ENCODE results near the gene TRAF1. TPM values are rescaled to one million over a fixed set of nuclear protein-coding genes. Genes with fewer than 3 reads are reported as not detected.

The TRAF1 gene
- total RNA-seq, 1 experiment from 2014 or later, result 1.8 TPM

DNA sequence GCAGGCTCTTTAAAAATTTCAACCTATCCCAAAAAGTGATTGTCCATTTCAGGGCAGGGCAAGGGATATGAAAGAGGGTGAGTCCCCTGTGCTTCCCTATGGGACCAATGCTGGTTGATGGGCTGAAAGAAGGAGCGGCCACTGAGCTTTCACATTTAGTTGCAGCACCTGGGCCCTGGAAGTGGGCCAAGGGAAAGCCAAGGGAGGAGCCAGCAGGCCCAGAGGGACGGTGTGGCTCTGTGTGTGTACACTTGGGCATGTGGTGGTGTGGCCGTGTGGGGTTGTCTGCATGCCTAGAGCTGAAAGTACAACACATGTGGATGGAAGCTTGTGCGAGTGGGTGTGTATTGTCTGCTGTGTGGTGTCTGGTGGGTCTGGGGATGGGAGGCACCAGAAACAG lies 69.9 kb downstream of the TRAF1 start:
- no peaks in the 10 kb centered on the region for H3K27me3 Mint-ChIP-seq (ENCODE audit: low read depth)
- H3K27ac Mint-ChIP-seq, result no peak overlapping the region
- ChIA-PET POLR2A (interaction anchor here (0.5 kb wide), 1 partner anchor 39 kb away, joined by 3 read pairs; no protein-coding TSS in a partner anchor), CTCF (interaction anchor here (1.0 kb wide), 1 partner anchor 124 kb away, joined by 3 read pairs; no protein-coding TSS in a partner anchor)
- H3K4me3 Mint-ChIP-seq, result no peak overlapping the region
- DNase-seq (ENCODE audit: low spot score), result no peak
- peaks cover 17% of the 10 kb centered on the region for H3K4me1 Mint-ChIP-seq
- H3K9me3 Mint-ChIP-seq, result no peaks in the 10 kb centered on the region
- ATAC-seq, result no peak
- TF ChIP-seq, protein P1, sequence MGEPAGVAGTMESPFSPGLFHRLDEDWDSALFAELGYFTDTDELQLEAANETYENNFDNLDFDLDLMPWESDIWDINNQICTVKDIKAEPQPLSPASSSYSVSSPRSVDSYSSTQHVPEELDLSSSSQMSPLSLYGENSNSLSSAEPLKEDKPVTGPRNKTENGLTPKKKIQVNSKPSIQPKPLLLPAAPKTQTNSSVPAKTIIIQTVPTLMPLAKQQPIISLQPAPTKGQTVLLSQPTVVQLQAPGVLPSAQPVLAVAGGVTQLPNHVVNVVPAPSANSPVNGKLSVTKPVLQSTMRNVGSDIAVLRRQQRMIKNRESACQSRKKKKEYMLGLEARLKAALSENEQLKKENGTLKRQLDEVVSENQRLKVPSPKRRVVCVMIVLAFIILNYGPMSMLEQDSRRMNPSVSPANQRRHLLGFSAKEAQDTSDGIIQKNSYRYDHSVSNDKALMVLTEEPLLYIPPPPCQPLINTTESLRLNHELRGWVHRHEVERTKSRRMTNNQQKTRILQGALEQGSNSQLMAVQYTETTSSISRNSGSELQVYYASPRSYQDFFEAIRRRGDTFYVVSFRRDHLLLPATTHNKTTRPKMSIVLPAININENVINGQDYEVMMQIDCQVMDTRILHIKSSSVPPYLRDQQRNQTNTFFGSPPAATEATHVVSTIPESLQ (CRISPR knock-in tag; IDR thresholded peaks at IDR 0.05), result no peak
- TF ChIP-seq, protein P2, sequence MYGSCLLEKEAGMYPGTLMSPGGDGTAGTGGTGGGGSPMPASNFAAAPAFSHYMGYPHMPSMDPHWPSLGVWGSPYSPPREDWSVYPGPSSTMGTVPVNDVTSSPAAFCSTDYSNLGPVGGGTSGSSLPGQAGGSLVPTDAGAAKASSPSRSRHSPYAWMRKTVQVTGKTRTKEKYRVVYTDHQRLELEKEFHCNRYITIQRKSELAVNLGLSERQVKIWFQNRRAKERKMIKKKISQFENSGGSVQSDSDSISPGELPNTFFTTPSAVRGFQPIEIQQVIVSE (CRISPR knock-in tag; IDR thresholded peaks at IDR 0.05; ENCODE audit: borderline replicate concordance), result no peak
- TF ChIP-seq, protein P3, sequence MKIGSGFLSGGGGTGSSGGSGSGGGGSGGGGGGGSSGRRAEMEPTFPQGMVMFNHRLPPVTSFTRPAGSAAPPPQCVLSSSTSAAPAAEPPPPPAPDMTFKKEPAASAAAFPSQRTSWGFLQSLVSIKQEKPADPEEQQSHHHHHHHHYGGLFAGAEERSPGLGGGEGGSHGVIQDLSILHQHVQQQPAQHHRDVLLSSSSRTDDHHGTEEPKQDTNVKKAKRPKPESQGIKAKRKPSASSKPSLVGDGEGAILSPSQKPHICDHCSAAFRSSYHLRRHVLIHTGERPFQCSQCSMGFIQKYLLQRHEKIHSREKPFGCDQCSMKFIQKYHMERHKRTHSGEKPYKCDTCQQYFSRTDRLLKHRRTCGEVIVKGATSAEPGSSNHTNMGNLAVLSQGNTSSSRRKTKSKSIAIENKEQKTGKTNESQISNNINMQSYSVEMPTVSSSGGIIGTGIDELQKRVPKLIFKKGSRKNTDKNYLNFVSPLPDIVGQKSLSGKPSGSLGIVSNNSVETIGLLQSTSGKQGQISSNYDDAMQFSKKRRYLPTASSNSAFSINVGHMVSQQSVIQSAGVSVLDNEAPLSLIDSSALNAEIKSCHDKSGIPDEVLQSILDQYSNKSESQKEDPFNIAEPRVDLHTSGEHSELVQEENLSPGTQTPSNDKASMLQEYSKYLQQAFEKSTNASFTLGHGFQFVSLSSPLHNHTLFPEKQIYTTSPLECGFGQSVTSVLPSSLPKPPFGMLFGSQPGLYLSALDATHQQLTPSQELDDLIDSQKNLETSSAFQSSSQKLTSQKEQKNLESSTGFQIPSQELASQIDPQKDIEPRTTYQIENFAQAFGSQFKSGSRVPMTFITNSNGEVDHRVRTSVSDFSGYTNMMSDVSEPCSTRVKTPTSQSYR (CRISPR knock-in tag; IDR thresholded peaks at IDR 0.05), result no peak
- no peak for TF ChIP-seq FOXK1 (CRISPR knock-in tag; IDR thresholded peaks at IDR 0.05)
- TF ChIP-seq, protein P4, sequence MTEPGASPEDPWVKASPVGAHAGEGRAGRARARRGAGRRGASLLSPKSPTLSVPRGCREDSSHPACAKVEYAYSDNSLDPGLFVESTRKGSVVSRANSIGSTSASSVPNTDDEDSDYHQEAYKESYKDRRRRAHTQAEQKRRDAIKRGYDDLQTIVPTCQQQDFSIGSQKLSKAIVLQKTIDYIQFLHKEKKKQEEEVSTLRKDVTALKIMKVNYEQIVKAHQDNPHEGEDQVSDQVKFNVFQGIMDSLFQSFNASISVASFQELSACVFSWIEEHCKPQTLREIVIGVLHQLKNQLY (CRISPR knock-in tag; IDR thresholded peaks at IDR 0.05), result no peak
- TF ChIP-seq, protein P5, sequence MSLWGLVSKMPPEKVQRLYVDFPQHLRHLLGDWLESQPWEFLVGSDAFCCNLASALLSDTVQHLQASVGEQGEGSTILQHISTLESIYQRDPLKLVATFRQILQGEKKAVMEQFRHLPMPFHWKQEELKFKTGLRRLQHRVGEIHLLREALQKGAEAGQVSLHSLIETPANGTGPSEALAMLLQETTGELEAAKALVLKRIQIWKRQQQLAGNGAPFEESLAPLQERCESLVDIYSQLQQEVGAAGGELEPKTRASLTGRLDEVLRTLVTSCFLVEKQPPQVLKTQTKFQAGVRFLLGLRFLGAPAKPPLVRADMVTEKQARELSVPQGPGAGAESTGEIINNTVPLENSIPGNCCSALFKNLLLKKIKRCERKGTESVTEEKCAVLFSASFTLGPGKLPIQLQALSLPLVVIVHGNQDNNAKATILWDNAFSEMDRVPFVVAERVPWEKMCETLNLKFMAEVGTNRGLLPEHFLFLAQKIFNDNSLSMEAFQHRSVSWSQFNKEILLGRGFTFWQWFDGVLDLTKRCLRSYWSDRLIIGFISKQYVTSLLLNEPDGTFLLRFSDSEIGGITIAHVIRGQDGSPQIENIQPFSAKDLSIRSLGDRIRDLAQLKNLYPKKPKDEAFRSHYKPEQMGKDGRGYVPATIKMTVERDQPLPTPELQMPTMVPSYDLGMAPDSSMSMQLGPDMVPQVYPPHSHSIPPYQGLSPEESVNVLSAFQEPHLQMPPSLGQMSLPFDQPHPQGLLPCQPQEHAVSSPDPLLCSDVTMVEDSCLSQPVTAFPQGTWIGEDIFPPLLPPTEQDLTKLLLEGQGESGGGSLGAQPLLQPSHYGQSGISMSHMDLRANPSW (CRISPR knock-in tag; conservative IDR thresholded peaks at IDR 0.05; ENCODE audit: low read depth), result no peak
- no peak for TF ChIP-seq ETV6 (CRISPR knock-in tag; IDR thresholded peaks at IDR 0.05)
- TF ChIP-seq ZNF219 (CRISPR knock-in tag; IDR thresholded peaks at IDR 0.05; ENCODE audit: borderline replicate concordance), result no peak
- TF ChIP-seq, protein P6, sequence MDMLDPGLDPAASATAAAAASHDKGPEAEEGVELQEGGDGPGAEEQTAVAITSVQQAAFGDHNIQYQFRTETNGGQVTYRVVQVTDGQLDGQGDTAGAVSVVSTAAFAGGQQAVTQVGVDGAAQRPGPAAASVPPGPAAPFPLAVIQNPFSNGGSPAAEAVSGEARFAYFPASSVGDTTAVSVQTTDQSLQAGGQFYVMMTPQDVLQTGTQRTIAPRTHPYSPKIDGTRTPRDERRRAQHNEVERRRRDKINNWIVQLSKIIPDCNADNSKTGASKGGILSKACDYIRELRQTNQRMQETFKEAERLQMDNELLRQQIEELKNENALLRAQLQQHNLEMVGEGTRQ (CRISPR knock-in tag; IDR thresholded peaks at IDR 0.05), result no peak
- H3K36me3 Mint-ChIP-seq, result peaks cover 9% of the 10 kb centered on the region

DNA sequence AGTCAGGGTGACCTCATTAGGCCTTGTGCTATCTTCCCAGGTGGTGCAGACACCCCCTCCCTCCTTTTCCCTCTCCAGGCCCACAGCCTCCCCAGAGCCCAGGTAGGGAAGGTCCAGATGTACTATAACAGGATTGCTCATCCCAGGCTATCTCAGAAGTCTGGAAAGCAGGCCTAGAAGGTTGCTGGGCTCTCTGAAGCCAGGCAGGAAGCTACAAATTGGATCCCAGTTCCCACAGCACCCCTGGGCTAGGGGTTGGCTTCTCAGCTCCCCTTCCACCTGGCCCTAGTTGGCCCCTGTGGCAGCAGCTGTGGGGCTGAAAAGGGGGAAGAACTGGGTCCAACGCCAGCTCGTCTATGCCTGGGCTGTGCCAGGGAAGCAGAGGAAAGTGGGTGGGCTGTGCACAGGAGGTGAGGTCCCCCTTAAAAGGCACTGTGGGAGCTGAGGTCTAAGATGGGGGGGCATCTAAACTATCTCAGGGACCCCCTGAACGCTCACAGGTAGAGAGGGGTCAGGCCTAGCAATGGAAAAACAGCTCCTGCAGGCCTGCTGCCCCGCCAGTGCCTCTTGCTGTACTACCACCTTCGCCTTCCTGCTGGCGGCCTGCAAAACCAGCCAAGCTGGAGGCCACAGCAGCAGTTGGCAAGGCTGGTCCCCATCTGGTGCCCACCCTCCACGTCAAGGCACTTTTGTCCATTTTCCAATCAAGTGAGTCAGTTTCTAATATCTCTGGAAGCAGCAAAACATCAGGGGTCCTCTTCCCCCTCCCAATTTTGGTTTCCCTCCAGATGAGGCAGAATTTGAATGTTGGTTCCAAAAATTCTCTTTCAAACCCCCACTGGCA lies 70.5 kb downstream of the TRAF1 start:
- TF ChIP-seq, protein P7, sequence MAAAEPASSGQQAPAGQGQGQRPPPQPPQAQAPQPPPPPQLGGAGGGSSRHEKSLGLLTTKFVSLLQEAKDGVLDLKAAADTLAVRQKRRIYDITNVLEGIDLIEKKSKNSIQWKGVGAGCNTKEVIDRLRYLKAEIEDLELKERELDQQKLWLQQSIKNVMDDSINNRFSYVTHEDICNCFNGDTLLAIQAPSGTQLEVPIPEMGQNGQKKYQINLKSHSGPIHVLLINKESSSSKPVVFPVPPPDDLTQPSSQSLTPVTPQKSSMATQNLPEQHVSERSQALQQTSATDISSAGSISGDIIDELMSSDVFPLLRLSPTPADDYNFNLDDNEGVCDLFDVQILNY (CRISPR knock-in tag; IDR thresholded peaks at IDR 0.05), result no peak
- no peak for TF ChIP-seq CREB1 (CRISPR knock-in tag; IDR thresholded peaks at IDR 0.05)
- TF ChIP-seq NFYB (CRISPR knock-in tag; conservative IDR thresholded peaks at IDR 0.05; ENCODE audit: low read depth), result no peak
- TF ChIP-seq GTF2I (CRISPR knock-in tag; conservative IDR thresholded peaks at IDR 0.05), result no peak
- no peak for TF ChIP-seq FOXP1 (CRISPR knock-in tag; IDR thresholded peaks at IDR 0.05; ENCODE audit: borderline replicate concordance)
- DNase-seq (ENCODE audit: low spot score) (no peak), ATAC-seq (no peak)
- H3K36me3 Mint-ChIP-seq, result peaks cover 9% of the 10 kb centered on the region
- no peak overlapping the region for H3K27ac Mint-ChIP-seq
- no peaks in the 10 kb centered on the region for H3K9me3 Mint-ChIP-seq
- H3K4me1 Mint-ChIP-seq, result peaks cover 23% of the 10 kb centered on the region
- ChIA-PET CTCF (interaction anchor here (0.9 to 1.1 kb wide), 3 partner anchors 12 to 125 kb away, joined by 3 read pairs; no protein-coding TSS in a partner anchor), POLR2A (no interaction called here)
- H3K27me3 Mint-ChIP-seq (ENCODE audit: low read depth), result no peaks in the 10 kb centered on the region
- H3K4me3 Mint-ChIP-seq, result no peak overlapping the region

Measured in WTC11 (cell line).